ENCODE measurements around the gene GNG12.

GRCh38 chr1:67843331-67843730 lies 10.1 kb upstream of the GNG12 start:
- TF ChIP-seq CTCF (IDR thresholded peaks at IDR 0.05 in 8 of 11, conservative IDR thresholded peaks at IDR 0.05 in 3 of 11) (no peak), POLR2A (IDR thresholded peaks at IDR 0.05) (no peak), POLR2AphosphoS5 (IDR thresholded peaks at IDR 0.05) (no peak)
